DOHH2 (cell line): ENCODE measurements around the gene CYSRT1.

Source experiments
- CTCF ChIP-seq: fragments of 200-600 bp; sonication (generic); IDR thresholded peaks from one replicate; pipeline ENCODE4 v1.5.1; 2014; ENCODE audit warnings: antibody characterized with exemption, mild to moderate bottlenecking, low read depth, low read length; ENCODE audit not compliant: poor library complexity, severe bottlenecking
- EZH2phosphoT487 ChIP-seq: fragments of 200-600 bp; sonication (generic); IDR thresholded peaks from 2 replicates; pipeline ENCODE4 v1.6.1; 2017; ENCODE audit warnings: borderline replicate concordance, mild to moderate bottlenecking, antibody characterized with exemption, low read length, moderate library complexity, mixed read lengths

- TF ChIP-seq CTCF (no peak), EZH2phosphoT487 (no peak)
Observed at GRCh38 chr9:137240841-137241489, 16.0 kb downstream of the CYSRT1 start, which contains the start of gene TUBB4B.
